H9 (cell line): ENCODE data around the gene VIPR2. TPM values are rescaled to one million over a fixed set of nuclear protein-coding genes. Genes with fewer than 3 reads are reported as not detected.
A peak's percentile ranks its signal among the peaks of the same experiment; 100 is the strongest.

ENCODE experiments used
- DNase-seq: peaks from one replicate; pipeline ENCODE4 v3.0.0-alpha.2; 2017
- H2AFZ ChIP-seq: one replicate; pipeline ENCODE4 v1.6.1; 2013; ENCODE audit warnings: mild to moderate bottlenecking, low read length, control low read depth, moderate library complexity
- H2AK5ac ChIP-seq: 2 replicates; pipeline ENCODE4 v1.6.1; 2013; ENCODE audit warnings: low read length, control low read depth, mixed read lengths; ENCODE audit not compliant: insufficient read length
- H2BK120ac ChIP-seq: one replicate; pipeline ENCODE4 v1.6.1; 2013; ENCODE audit warnings: low read depth, mild to moderate bottlenecking, low read length, control low read depth, inconsistent platforms; ENCODE audit not compliant: poor library complexity, severe bottlenecking
- H2BK12ac ChIP-seq: 2 replicates; pipeline ENCODE4 v1.6.1; 2013; ENCODE audit warnings: low read length, control low read depth, mixed read lengths, low read depth; ENCODE audit not compliant: insufficient read length
- H2BK15ac ChIP-seq: 2 replicates; pipeline ENCODE4 v1.6.1; 2013; ENCODE audit warnings: low read depth, low read length, control low read depth
- H2BK20ac ChIP-seq: one replicate; pipeline ENCODE4 v1.6.1; 2013; ENCODE audit warnings: low read depth, mild to moderate bottlenecking, low read length, control low read depth, inconsistent platforms; ENCODE audit not compliant: poor library complexity, severe bottlenecking
- H2BK5ac ChIP-seq: 2 replicates; pipeline ENCODE4 v1.6.1; 2013; ENCODE audit warnings: low read length, control low read depth, mixed read lengths; ENCODE audit not compliant: insufficient read length
- H3K14ac ChIP-seq: 2 replicates; pipeline ENCODE4 v1.6.1; 2013; ENCODE audit warnings: low read length, control low read depth; ENCODE audit not compliant: insufficient read depth
- H3K18ac ChIP-seq: 2 replicates; pipeline ENCODE4 v1.6.1; 2013; ENCODE audit warnings: low read depth, mild to moderate bottlenecking, mixed read lengths, low read length, control low read depth; ENCODE audit not compliant: insufficient read length
- H3K23ac ChIP-seq: 2 replicates; pipeline ENCODE4 v1.6.1; 2013; ENCODE audit warnings: low read length, control low read depth, mixed read lengths, low read depth; ENCODE audit not compliant: insufficient read length
- H3K23me2 ChIP-seq: 2 replicates; pipeline ENCODE4 v1.6.1; 2013; ENCODE audit warnings: low read depth, mild to moderate bottlenecking, mixed read lengths, low read length, control low read depth; ENCODE audit not compliant: insufficient read length, poor library complexity, severe bottlenecking
- H3K27ac ChIP-seq: 2 replicates; pipeline ENCODE4 v1.5.1; 2013; ENCODE audit warnings: low read length, control low read depth, mixed read lengths, low read depth; ENCODE audit not compliant: insufficient read length
- H3K27me3 ChIP-seq: 2 replicates; pipeline ENCODE4 v1.6.1; 2013; ENCODE audit warnings: low read length, control low read depth, inconsistent platforms; ENCODE audit not compliant: insufficient read depth
- H3K4ac ChIP-seq: 2 replicates; pipeline ENCODE4 v1.6.1; 2013; ENCODE audit warnings: low read depth, mild to moderate bottlenecking, control low read depth, inconsistent platforms, low read length, moderate library complexity
- H3K4me1 ChIP-seq: 2 replicates; pipeline ENCODE4 v1.6.1; 2013; ENCODE audit warnings: low read length, control low read depth, inconsistent platforms; ENCODE audit not compliant: insufficient read depth
- H3K4me2 ChIP-seq: 2 replicates; pipeline ENCODE4 v1.6.1; 2013; ENCODE audit warnings: low read length, control low read depth, mixed read lengths; ENCODE audit not compliant: insufficient read length, insufficient read depth
- H3K56ac ChIP-seq: 2 replicates; pipeline ENCODE4 v1.6.1; 2013; ENCODE audit warnings: low read depth, mild to moderate bottlenecking, mixed read lengths, low read length, control low read depth; ENCODE audit not compliant: insufficient read length
- H3K79me1 ChIP-seq: 2 replicates; pipeline ENCODE4 v1.6.1; 2013; ENCODE audit warnings: low read depth, mild to moderate bottlenecking, moderate library complexity, low read length, control low read depth, inconsistent platforms; ENCODE audit not compliant: insufficient read depth, poor library complexity, severe bottlenecking
- H3K79me2 ChIP-seq: 2 replicates; pipeline ENCODE4 v1.6.1; 2013; ENCODE audit warnings: low read length, control low read depth, inconsistent platforms; ENCODE audit not compliant: insufficient read depth
- H3K9ac ChIP-seq: 2 replicates; pipeline ENCODE4 v1.6.1; 2013; ENCODE audit warnings: low read length, control low read depth, mixed read lengths; ENCODE audit not compliant: insufficient read length; ENCODE audit errors: extremely low read depth
- H3K9me3 ChIP-seq: one replicate; pipeline ENCODE4 v1.6.1; 2013; ENCODE audit warnings: low read depth, low read length, inconsistent platforms; ENCODE audit not compliant: control insufficient read depth
- H3T11ph ChIP-seq: one replicate; pipeline ENCODE4 v1.6.1; 2013; ENCODE audit warnings: mild to moderate bottlenecking, low read length, control low read depth, inconsistent platforms
- H4K20me1 ChIP-seq: one replicate; pipeline ENCODE4 v1.6.1; 2013; ENCODE audit not compliant: control insufficient read depth, insufficient read length, insufficient read depth
- H4K5ac ChIP-seq: 2 replicates; pipeline ENCODE4 v1.6.1; 2013; ENCODE audit warnings: low read depth, mild to moderate bottlenecking, mixed read lengths, low read length, control low read depth; ENCODE audit not compliant: insufficient read length
- H4K8ac ChIP-seq: replicated peaks from 2 replicates; pipeline ENCODE4 v1.6.1; 2013; ENCODE audit warnings: low read length, control low read depth, mixed read lengths, low read depth; ENCODE audit not compliant: insufficient read length
- H4K91ac ChIP-seq: 2 replicates; pipeline ENCODE4 v1.6.1; 2013; ENCODE audit warnings: low read depth, mild to moderate bottlenecking, moderate library complexity, mixed read lengths, low read length, control low read depth; ENCODE audit not compliant: insufficient read length
- H3K27ac Mint-ChIP-seq, 3 experiments: 2 replicates in 2 of 3; 3 replicates in 1 of 3; pipeline ENCODE4 v1.8.0; 2020 to 2021; ENCODE audit warnings: mixed read lengths in 3 of 3, mild to moderate bottlenecking in 1 of 3, moderate library complexity in 1 of 3
- H3K27me3 Mint-ChIP-seq: 2 replicates; pipeline ENCODE4 v1.8.0; 2021; ENCODE audit warnings: low read depth, mild to moderate bottlenecking, moderate library complexity, mixed read lengths
- H3K36me3 Mint-ChIP-seq, 3 experiments: 2 replicates in 2 of 3; 3 replicates in 1 of 3; pipeline ENCODE4 v1.8.0; 2020 to 2021; ENCODE audit warnings: low read depth in 3 of 3, mixed read lengths in 3 of 3; ENCODE audit not compliant: insufficient read depth in 1 of 3
- H3K4me1 Mint-ChIP-seq, 2 experiments: 2 replicates each; pipeline ENCODE4 v1.8.0; 2020; ENCODE audit warnings: mixed read lengths in 2 of 2
- H3K4me3 Mint-ChIP-seq, 2 experiments: 2 replicates in 1 of 2; 3 replicates in 1 of 2; pipeline ENCODE4 v1.8.0; 2020 to 2021; ENCODE audit warnings: mild to moderate bottlenecking in 2 of 2, mixed read lengths in 2 of 2, moderate library complexity in 1 of 2
- H3K9me3 Mint-ChIP-seq, 2 experiments: 2 replicates in 1 of 2; 3 replicates in 1 of 2; pipeline ENCODE4 v1.8.0; 2020; ENCODE audit warnings: mild to moderate bottlenecking in 2 of 2, mixed read lengths in 2 of 2, moderate library complexity in 1 of 2
- WGBS: extraction: QIAGEN DNeasy Blood & Tissue Kit; methylation state at CpG from one replicate; pipeline ENCODE4 v1.1.7; 2013; ENCODE audit warnings: missing lambda C conversion rate, low lambda C conversion rate, mixed read lengths; ENCODE audit not compliant: insufficient read length; ENCODE audit errors: extremely low coverage; 5-methylcytosine and 5-hydroxymethylcytosine counted together
- total RNA-seq: library from RNA; stranded (reverse); gene quantifications from 2 replicates; pipeline ENCODE4 v1.2.1, GENCODE V29; 2021
- TF ChIP-seq, protein P1 (sequence below): fragments of 200-600 bp; sonication (generic); conservative IDR thresholded peaks from 3 replicates; pipeline ENCODE4 v1.8.0; 2021; ENCODE audit warnings: antibody characterized with exemption, mild to moderate bottlenecking

Gene VIPR2
- total RNA-seq, 1 experiment from 2014 or later = 1.6 TPM

DNA sequence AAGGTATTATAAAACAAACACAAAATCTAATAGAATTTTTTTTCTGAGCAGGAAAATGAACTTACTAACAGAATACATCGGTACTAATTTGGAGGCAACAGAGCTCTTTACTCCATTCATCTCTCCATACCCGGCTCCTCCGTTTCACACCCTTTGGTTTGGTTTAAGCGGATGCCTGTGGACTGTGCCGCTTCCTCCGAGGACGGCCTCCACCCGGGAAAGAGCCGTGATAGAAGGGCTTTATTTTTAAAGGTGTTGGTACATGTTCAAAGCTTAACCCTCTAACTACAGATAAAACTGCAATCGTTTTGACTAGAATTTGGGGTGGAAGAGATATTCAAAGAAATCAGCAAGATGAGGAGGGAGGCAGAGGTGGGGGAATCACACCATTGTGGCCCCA is 1.9 kb downstream of the VIPR2 start:
- Histone ChIP-seq H2BK120ac (no peak overlapping the region), H3K18ac (no peak overlapping the region), H3K14ac (no peak overlapping the region), H2AK5ac (no peak overlapping the region), H3K4me2 (no peak overlapping the region), H3K79me2 (no peaks in the 10 kb centered on the region), H3K9me3 (no peaks in the 10 kb centered on the region), H3T11ph (no peak overlapping the region), H2BK5ac (no peak overlapping the region), H2BK12ac (no peak overlapping the region), H3K4ac (no peak overlapping the region), H3K79me1 (no peaks in the 10 kb centered on the region), H2BK20ac (no peak overlapping the region), H3K23ac (no peak overlapping the region), H4K20me1 (no peaks in the 10 kb centered on the region), H4K91ac (no peak overlapping the region), H3K9ac (no peak overlapping the region), H4K5ac (no peak overlapping the region), H4K8ac (no peak overlapping the region), H3K4me1 (peaks cover 9% of the 10 kb centered on the region), H3K27ac (no peak overlapping the region), H3K23me2 (peaks cover 12% of the 10 kb centered on the region), H3K27me3 (peaks cover 24% of the 10 kb centered on the region; the same call in 1 of the 2 replicates), H2AFZ (no peak overlapping the region), H3K56ac (no peak overlapping the region), H2BK15ac (no peak overlapping the region)
- H3K27ac Mint-ChIP-seq = no peak overlapping the region
- no CpG with 5 or more reads among the region's 10 CpGs for WGBS
- peak; percentile 20 for DNase-seq
- peaks cover 2 to 25% (median 24%) of the 10 kb centered on the region in 3 experiments; a peak in 5 of 7 replicates for H3K36me3 Mint-ChIP-seq
- peaks cover 42 to 55% of the 10 kb centered on the region in 2 experiments for H3K4me1 Mint-ChIP-seq
- H3K4me3 Mint-ChIP-seq = peak overlapping the region in 1 of 2 experiments; percentile 87; a peak in 3 of 5 replicates
- H3K27me3 Mint-ChIP-seq = peaks cover 36% of the 10 kb centered on the region
- peaks cover 4 to 12% of the 10 kb centered on the region in 2 experiments for H3K9me3 Mint-ChIP-seq
- TF ChIP-seq, protein P1, sequence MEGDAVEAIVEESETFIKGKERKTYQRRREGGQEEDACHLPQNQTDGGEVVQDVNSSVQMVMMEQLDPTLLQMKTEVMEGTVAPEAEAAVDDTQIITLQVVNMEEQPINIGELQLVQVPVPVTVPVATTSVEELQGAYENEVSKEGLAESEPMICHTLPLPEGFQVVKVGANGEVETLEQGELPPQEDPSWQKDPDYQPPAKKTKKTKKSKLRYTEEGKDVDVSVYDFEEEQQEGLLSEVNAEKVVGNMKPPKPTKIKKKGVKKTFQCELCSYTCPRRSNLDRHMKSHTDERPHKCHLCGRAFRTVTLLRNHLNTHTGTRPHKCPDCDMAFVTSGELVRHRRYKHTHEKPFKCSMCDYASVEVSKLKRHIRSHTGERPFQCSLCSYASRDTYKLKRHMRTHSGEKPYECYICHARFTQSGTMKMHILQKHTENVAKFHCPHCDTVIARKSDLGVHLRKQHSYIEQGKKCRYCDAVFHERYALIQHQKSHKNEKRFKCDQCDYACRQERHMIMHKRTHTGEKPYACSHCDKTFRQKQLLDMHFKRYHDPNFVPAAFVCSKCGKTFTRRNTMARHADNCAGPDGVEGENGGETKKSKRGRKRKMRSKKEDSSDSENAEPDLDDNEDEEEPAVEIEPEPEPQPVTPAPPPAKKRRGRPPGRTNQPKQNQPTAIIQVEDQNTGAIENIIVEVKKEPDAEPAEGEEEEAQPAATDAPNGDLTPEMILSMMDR = no peak
